ENCODE measurements around the gene TTC13.
"Not testable (repeated sequence)": the region's sequence is repeated elsewhere in the genome, so short reads cannot be mapped to it uniquely, and the experiment has no call there.

The TTC13 gene

GRCh38 chr1:231013391-231014015 is 34.8 kb upstream of the TTC13 start:
- FAIRE-seq (no peak), DNase-seq (ENCODE audit: insufficient read length, low spot score) (no peak)
- TF ChIP-seq POLR2A (IDR thresholded peaks at IDR 0.05; ENCODE audit: low read depth, low read length) = no peak

DNA sequence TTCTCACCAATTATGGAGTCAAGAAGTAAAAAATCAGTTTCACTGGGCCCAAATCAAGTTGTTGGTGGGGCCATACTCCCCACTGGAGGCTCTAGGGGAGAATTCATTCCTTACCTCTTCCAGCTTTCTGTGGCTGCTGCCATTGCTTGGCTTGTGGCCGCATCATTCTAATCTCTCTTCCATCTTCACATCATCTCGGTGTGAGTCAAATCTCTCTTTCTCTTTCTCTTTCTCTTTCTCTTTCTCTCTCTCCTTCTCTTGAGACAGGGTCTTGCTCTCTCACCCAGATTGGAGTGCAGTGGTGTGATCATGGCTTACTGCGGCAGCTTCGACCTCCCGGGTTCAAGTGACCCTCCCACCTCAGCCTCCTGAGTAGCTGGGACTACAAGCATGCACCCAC is 33.3 kb upstream of the TTC13 start:
- FAIRE-seq = no peak
- TF ChIP-seq POLR2A (IDR thresholded peaks at IDR 0.05; ENCODE audit: low read depth, low read length) = no peak
- DNase-seq (ENCODE audit: insufficient read length, low spot score) = no peak

DNA sequence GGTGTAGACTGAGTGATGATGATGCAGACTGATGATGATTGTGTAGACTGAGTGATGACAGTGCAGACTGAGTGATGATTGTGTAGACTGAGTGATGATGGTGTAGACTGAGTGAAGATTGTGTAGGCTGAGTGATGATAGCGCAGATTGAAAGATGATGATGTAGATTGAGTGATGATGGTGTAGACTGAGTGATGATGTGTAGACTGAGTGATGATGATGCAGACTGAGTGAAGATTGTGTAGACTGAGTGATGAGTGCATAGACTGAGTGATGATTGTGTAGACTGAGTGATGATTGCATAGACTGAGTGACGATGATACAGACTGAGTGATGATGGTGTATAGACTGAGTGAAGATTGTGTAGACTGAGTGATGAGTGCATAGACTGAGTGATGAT is 32.7 kb upstream of the TTC13 start:
- no peak for TF ChIP-seq POLR2A (IDR thresholded peaks at IDR 0.05; ENCODE audit: low read depth, low read length)
- DNase-seq (ENCODE audit: insufficient read length, low spot score) (no peak), FAIRE-seq (no peak)

- not testable (repeated sequence) for DNase-seq (ENCODE audit: insufficient read length, low spot score); FAIRE-seq
Observed at GRCh38 chr1:231007535-231007934, 28.9 kb upstream of the TTC13 start.

DNA sequence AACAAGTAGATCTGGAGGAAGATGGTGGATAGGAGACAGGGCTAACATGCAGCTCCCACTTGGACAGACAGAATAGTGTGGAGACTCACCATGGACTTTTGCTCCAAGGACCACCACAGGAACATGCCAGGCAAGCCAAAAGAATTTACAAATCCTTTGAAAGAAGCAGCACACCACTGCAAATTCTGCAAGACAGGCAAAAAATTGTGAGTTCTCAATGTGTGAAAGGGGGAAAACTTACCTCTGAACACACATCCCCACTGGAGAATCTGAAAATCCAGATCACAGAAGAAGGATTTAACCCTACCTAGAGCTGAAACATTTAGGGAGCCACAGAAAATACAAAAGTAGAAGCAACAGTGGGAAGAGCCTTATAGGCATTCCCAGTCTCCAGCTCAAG is 23.2 kb upstream of the TTC13 start:
- no peak for TF ChIP-seq POLR2A (IDR thresholded peaks at IDR 0.05; ENCODE audit: low read depth, low read length)
- no peak for DNase-seq (ENCODE audit: insufficient read length, low spot score)
- no peak for FAIRE-seq

GRCh38 chr1:231000639-231001038 is 22.0 kb upstream of the TTC13 start:
- no peak for TF ChIP-seq POLR2A (IDR thresholded peaks at IDR 0.05; ENCODE audit: low read depth, low read length)
- DNase-seq (ENCODE audit: insufficient read length, low spot score) (no peak), FAIRE-seq (no peak)

DNA sequence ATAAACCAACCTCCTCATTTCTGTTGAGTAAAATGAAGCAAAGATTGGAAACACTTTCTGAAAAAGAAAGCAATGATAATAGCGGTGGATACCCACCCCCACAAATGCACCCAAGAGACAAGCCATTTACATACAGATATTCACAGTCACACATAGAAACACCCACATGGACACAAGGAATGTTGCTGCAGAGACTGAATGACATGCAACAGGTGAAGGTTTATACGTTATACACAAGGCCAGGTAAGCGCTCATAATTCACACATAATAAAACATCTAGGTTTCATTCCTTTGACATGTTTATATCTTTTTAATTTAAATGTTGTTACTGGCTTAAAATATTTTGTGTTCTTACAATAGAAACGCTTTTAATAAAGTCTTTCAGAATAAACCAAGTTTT is 21.5 kb upstream of the TTC13 start:
- FAIRE-seq (no peak), DNase-seq (ENCODE audit: insufficient read length, low spot score) (no peak)
- no peak for TF ChIP-seq POLR2A (IDR thresholded peaks at IDR 0.05; ENCODE audit: low read depth, low read length)

DNA sequence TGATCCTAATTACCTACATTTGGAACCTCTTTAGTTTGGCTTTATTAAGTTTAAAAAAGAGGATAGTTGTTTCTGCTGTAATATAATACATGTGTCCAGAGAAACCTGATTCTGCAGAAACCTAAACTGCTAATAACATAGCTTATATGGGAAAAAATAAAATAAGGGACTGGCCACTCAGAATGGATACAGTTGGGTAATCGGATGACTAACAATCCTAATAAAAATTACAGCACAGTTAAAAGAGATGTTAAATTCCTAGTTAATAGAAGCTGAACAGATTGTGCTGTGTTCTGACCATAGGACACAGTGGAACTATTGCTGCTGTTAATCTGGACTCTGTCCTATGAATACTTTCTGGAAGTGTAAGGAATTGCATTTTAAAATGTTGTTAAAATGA is 16.2 kb upstream of the TTC13 start:
- DNase-seq (ENCODE audit: insufficient read length, low spot score) (no peak), FAIRE-seq (no peak)
- no peak for TF ChIP-seq POLR2A (IDR thresholded peaks at IDR 0.05; ENCODE audit: low read depth, low read length)

GRCh38 chr1:230992100-230992774 is 13.6 kb upstream of the TTC13 start:
- TF ChIP-seq POLR2A (IDR thresholded peaks at IDR 0.05; ENCODE audit: low read depth, low read length) = no peak
- DNase-seq (ENCODE audit: insufficient read length, low spot score) (no peak), FAIRE-seq (no peak)

DNA sequence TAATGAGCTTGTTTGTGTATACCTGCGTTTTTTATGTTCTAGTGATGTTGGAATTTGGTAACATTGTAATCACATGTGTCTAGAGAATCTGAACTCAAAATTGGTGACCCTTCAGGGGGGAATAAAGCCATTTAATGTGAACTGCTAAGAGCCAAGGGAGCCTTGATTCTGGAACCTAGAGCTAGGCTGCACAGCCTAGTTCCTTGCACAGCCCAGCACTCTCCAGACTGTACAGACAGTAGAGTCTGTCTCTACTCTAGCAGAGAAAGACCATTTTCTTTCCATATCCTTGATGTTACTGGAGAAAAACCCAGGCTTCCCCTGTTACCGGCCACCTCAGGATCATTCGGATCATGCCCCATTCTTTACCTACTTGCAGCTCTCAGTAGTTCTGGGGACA is 8.8 kb upstream of the TTC13 start:
- DNase-seq (ENCODE audit: insufficient read length, low spot score) (no peak), FAIRE-seq (no peak)
- no peak for TF ChIP-seq POLR2A (IDR thresholded peaks at IDR 0.05; ENCODE audit: low read depth, low read length)

- no peak for DNase-seq (ENCODE audit: insufficient read length, low spot score)
- no peak for FAIRE-seq
- no peak for TF ChIP-seq POLR2A (IDR thresholded peaks at IDR 0.05; ENCODE audit: low read depth, low read length)
Observed at GRCh38 chr1:230986976-230987375, 8.3 kb upstream of the TTC13 start.

DNA sequence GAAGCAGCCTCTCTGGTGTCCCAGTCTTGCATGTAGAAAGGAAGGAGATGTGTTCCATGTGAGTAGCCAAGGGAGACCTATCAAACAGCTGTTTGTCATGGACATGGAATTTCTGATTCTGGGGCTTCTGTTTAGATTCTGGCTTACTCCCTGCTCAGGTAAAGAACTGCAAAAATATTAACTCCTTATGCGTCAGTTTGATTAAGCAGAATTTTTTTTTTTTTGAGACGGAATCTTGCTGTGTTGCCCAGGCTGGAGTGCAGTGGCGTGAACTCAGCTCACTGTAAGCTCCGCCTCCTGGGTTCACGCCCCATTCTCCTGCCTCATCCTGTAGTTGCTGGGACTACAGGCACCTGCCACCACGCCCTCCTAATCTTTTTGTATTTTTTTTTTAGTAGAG is 7.0 kb upstream of the TTC13 start:
- FAIRE-seq = no peak
- DNase-seq (ENCODE audit: insufficient read length, low spot score) = no peak
- TF ChIP-seq POLR2A (IDR thresholded peaks at IDR 0.05; ENCODE audit: low read depth, low read length) = no peak

DNA sequence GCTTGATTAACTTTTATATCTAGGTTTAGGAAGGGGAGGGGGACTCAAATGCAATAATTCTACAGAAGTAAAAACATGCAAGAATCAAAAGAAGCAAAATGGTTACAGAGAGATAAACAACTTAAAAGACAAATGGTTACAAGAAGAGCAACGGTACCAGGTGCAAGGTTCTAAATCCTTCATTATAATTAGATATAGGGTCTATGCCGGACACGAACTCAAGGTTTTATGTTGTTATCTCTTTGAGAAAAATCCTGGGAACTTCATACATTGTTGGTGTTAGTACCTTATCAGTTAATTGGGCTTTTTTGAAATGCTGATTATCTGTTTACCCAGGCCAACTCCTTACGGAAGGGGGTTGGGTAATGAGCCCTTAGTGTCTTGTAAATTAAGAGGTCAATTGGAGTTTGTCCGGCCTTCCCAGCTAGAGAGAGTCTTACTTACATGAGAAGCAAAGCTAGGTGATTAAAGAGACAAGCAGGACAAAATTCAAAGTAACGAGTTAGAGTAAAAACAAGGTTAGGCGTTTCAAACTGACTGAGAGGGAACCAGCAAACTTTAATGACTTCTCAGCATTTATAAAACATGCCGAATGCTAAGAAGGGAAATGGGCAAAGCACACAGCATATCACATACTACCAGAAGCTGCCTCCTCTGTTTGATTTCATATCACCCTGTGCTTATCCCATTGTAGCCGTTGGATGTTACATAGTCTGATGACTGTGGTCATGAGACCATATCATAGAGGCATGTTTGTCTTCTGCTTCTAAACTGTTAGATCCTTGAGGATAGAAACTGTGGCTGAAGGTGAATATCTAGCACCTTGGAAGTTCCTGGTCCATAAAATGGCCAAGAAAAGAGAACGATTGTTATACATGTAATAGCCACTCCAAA is 6.2 kb upstream of the TTC13 start:
- FAIRE-seq; DNase-seq (ENCODE audit: insufficient read length, low spot score): not testable (repeated sequence)

- TF ChIP-seq POLR2A (IDR thresholded peaks at IDR 0.05; ENCODE audit: low read depth, low read length) = no peak
- FAIRE-seq = no peak
- DNase-seq (ENCODE audit: insufficient read length, low spot score) = no peak
Observed at GRCh38 chr1:230983811-230984210, 5.2 kb upstream of the TTC13 start.

GRCh38 chr1:230982696-230983095 is 4.0 kb upstream of the TTC13 start:
- FAIRE-seq (no peak), DNase-seq (ENCODE audit: insufficient read length, low spot score) (no peak)
- TF ChIP-seq POLR2A (IDR thresholded peaks at IDR 0.05; ENCODE audit: low read depth, low read length) = no peak
